ENCODE data around the gene SCNN1A. TPM values are rescaled to one million over a fixed set of nuclear protein-coding genes. Genes with fewer than 3 reads are reported as not detected.
A peak's percentile ranks its signal among the peaks of the same experiment; 100 is the strongest.

SCNN1A gene
- total and polyA plus RNA-seq, 2 of the 4 experiments (the other 2 are of a cell fraction), result 0.41 TPM; not detected in 1

- Histone ChIP-seq H4K8ac (ENCODE audit: low read depth in 2 of 2, low read length in 2 of 2) (no peak overlapping the region; a peak in 1 of 4 replicates), H4K20me1 (ENCODE audit: insufficient read depth, low read length) (peaks cover 39% of the 10 kb centered on the region), H2AK5ac (ENCODE audit: low read depth, low read length) (no peak overlapping the region), H3K14ac (replicated peaks; ENCODE audit: low read depth, low read length) (no peak overlapping the region), H3K9ac (ENCODE audit: low read depth, low read length) (no peak overlapping the region; the same call in 1 of the 2 replicates), H3K79me1 (ENCODE audit: low read depth in 1 of 2, low read length in 2 of 2) (peaks cover 31 to 83% of the 10 kb centered on the region in 2 experiments), H3K4me2 (ENCODE audit: low read depth, low read length) (no peak overlapping the region), H3K9me3 (ENCODE audit: control insufficient read depth, insufficient read depth, low read length) (no peaks in the 10 kb centered on the region), H3K18ac (ENCODE audit: low read depth, low read length) (no peak overlapping the region), H3K23ac (ENCODE audit: low read depth, low read length) (peak overlapping the region; percentile 20; the same call in 1 of the 2 replicates), H3K27ac (ENCODE audit: insufficient read depth, low read length) (peak overlapping the region; percentile 3; the same call in 1 of the 2 replicates), H2BK120ac (ENCODE audit: low read depth, low read length) (no peak overlapping the region), H3K36me3 (ENCODE audit: control insufficient read depth, insufficient read depth, low read length) (peaks cover 68% of the 10 kb centered on the region), H3K4ac (ENCODE audit: low read depth, low read length) (no peak overlapping the region; the same call in 1 of the 2 replicates), H4K5ac (ENCODE audit: low read depth, low read length) (no peak overlapping the region), H4K91ac (ENCODE audit: insufficient read depth, low read depth, low read length) (no peak overlapping the region), H2BK15ac (ENCODE audit: low read depth, low read length) (no peak overlapping the region), H2AK9ac (replicated peaks; ENCODE audit: low read depth, low read length, poor library complexity) (peak overlapping the region; percentile 58), H2BK20ac (ENCODE audit: low read depth, low read length) (no peak overlapping the region), H2BK5ac (ENCODE audit: low read depth, low read length, poor library complexity, severe bottlenecking) (no peak overlapping the region), H2AFZ (replicated peaks; ENCODE audit: low read length, poor library complexity) (no peak overlapping the region), H3K4me1 (ENCODE audit: control insufficient read depth, insufficient read depth, low read length) (peaks cover 34% of the 10 kb centered on the region), H3K56ac (ENCODE audit: extremely low read depth, insufficient read depth, low read length) (no peak overlapping the region), H3K9me1 (ENCODE audit: insufficient read depth, low read length) (peaks cover 18% of the 10 kb centered on the region), H3K27me3 (ENCODE audit: control insufficient read depth, insufficient read depth, low read length) (no peaks in the 10 kb centered on the region), H3K4me3 (ENCODE audit: insufficient read depth, low read depth, low read length) (no peak overlapping the region)
- no TSS peak for BruUV-seq (replicated peaks)
- dilution Hi-C loops (cut with HindIII; ENCODE audit: low sequenced_read_pairs, unreplicated experiment), result no loop called here
- WGBS, 2 experiments (ENCODE audit: extremely low coverage in 2 of 2, insufficient read length in 1 of 2), result 100% methylated on average over 2 of the region's 10 CpGs; no CpG with 5 or more reads in 1 of the 2 experiments
- in situ Hi-C loops (cut with MboI; ENCODE audit: low sequenced_read_pairs), result loop anchor here (5.0 kb wide), 1 partner anchor 134 kb away; no protein-coding TSS in a partner anchor
- DNase-seq (no peak), ATAC-seq (ENCODE audit: low read depth) (no peak)
- ChIA-PET POLR2A (ENCODE audit: unreplicated experiment) (interaction anchor here (0.5 kb wide), 1 partner anchor 209 kb away, joined by 3 read pairs; no protein-coding TSS in a partner anchor), CTCF (no interaction called here)
- intact Hi-C loops (cut with micrococcal nuclease), result no loop called here
- TF ChIP-seq FOS (IDR thresholded peaks at IDR 0.05; ENCODE audit: low read depth, low read length), result no peak
- TF ChIP-seq MXI1 (IDR thresholded peaks at IDR 0.05; ENCODE audit: borderline replicate concordance, low read depth, low read length), result no peak
- TF ChIP-seq USF2 (IDR thresholded peaks at IDR 0.05; ENCODE audit: low read depth, low read length), result no peak
- no peak for TF ChIP-seq RAD21 (IDR thresholded peaks at IDR 0.05; ENCODE audit: low read length)
- no peak for TF ChIP-seq CHD1 (IDR thresholded peaks at IDR 0.05; ENCODE audit: low read depth, low read length)
- no peak for TF ChIP-seq POLR2A (IDR thresholded peaks at IDR 0.05; ENCODE audit: low read depth, low read length)
- no peak for TF ChIP-seq SMC3 (IDR thresholded peaks at IDR 0.05; ENCODE audit: low read depth, low read length)
- no peak for TF ChIP-seq CTCF (conservative IDR thresholded peaks at IDR 0.05; ENCODE audit: low read depth, low read length)
- TF ChIP-seq RCOR1 (IDR thresholded peaks at IDR 0.05; ENCODE audit: insufficient replicate concordance, low read length), result no peak
- TF ChIP-seq BHLHE40 (IDR thresholded peaks at IDR 0.05; ENCODE audit: low read depth, low read length), result no peak
- no peak for TF ChIP-seq MAFK (IDR thresholded peaks at IDR 0.05; ENCODE audit: low read depth, low read length)
- no peak for TF ChIP-seq NFE2L2 (IDR thresholded peaks at IDR 0.05; ENCODE audit: low read depth, low read length)
- no peak for TF ChIP-seq ELK1 (IDR thresholded peaks at IDR 0.05; ENCODE audit: borderline replicate concordance, low read depth, low read length)
- no peak for TF ChIP-seq MAZ (IDR thresholded peaks at IDR 0.05; ENCODE audit: borderline replicate concordance, low read depth, low read length)
- TF ChIP-seq CEBPB (IDR thresholded peaks at IDR 0.05; ENCODE audit: low read depth, low read length), result no peak
Observed at GRCh38 chr12:6328045-6328779, 47.2 kb downstream of the SCNN1A start.

Data from IMR-90 (cell line).